Tibial artery (tissue), 4 donors: ENCODE data around the gene PPP1R13L.

ENCODE experiments used
- DNase-seq, 2 donors: peaks; one replicate each; pipeline ENCODE4 v3.0.0-alpha.2; 2019
- H3K27ac ChIP-seq, 2 donors: fragments of 200-600 bp; sonication (generic) in 1 of 2; 1 replicate in 1 of 2; 2 replicates in 1 of 2; pipeline ENCODE4 v1.5.1; 2018 to 2019; ENCODE audit warnings: mild to moderate bottlenecking in 1 of 2
- H3K27me3 ChIP-seq, 2 donors: fragments of 200-600 bp; sonication (generic) in 1 of 2; one replicate each; pipeline versions ENCODE4 v1.5.1 to v1.6.0; 2016 to 2019
- H3K36me3 ChIP-seq, 3 donors: fragments of 200-600 bp; sonication (generic) in 2 of 3; one replicate each; pipeline ENCODE4 v1.5.1; 2016 to 2019; ENCODE audit warnings: mild to moderate bottlenecking in 2 of 3
- H3K4me1 ChIP-seq, 4 donors: fragments of 200-600 bp; sonication (generic) in 2 of 4; 1 replicate in 3 of 4; 2 replicates in 1 of 4; pipeline ENCODE4 v1.5.1; 2016 to 2019
- H3K4me3 ChIP-seq, 2 donors: fragments of 200-600 bp; sonication (generic) in 1 of 2; 1 replicate in 1 of 2; 2 replicates in 1 of 2; pipeline ENCODE4 v1.5.1; 2018 to 2019; ENCODE audit warnings: mild to moderate bottlenecking in 2 of 2
- H3K9me3 ChIP-seq, 3 donors: fragments of 200-600 bp; sonication (generic) in 1 of 3; one replicate each; pipeline ENCODE4 v1.5.1; 2016 to 2019
- intact Hi-C: fragments of 100-400 bp; cut with DNase I; formaldehyde crosslinking; loops from one replicate; pipeline ENCODE4 v1.15.0; 2023; ENCODE audit warnings: low total_unique reads
- TF ChIP-seq, protein P1 (sequence below), 2 experiments: fragments of 200-600 bp in 1 of 2; fragments of 450-650 bp in 1 of 2; IDR thresholded peaks; one replicate each; pipeline ENCODE4 v1.5.1; 2017 to 2019; ENCODE audit warnings: antibody characterized with exemption in 2 of 2, mild to moderate bottlenecking in 1 of 2, moderate library complexity in 1 of 2

The PPP1R13L gene

GRCh38 chr19:45382426-45382825 lies 22.4 kb downstream of the PPP1R13L start:
- intact Hi-C loops = no loop called here
- DNase-seq = no peak
- Histone ChIP-seq H3K4me1 (peaks cover 0 to 13% (median 9%) of the 10 kb centered on the region in 4 donors), H3K27me3 (peaks cover 0 to 13% of the 10 kb centered on the region in 2 donors), H3K4me3 (no peak overlapping the region), H3K9me3 (no peaks in the 10 kb centered on the region), H3K36me3 (peaks cover 0 to 33% (median 0%) of the 10 kb centered on the region in 3 donors), H3K27ac (no peak overlapping the region)
- TF ChIP-seq, protein P1, sequence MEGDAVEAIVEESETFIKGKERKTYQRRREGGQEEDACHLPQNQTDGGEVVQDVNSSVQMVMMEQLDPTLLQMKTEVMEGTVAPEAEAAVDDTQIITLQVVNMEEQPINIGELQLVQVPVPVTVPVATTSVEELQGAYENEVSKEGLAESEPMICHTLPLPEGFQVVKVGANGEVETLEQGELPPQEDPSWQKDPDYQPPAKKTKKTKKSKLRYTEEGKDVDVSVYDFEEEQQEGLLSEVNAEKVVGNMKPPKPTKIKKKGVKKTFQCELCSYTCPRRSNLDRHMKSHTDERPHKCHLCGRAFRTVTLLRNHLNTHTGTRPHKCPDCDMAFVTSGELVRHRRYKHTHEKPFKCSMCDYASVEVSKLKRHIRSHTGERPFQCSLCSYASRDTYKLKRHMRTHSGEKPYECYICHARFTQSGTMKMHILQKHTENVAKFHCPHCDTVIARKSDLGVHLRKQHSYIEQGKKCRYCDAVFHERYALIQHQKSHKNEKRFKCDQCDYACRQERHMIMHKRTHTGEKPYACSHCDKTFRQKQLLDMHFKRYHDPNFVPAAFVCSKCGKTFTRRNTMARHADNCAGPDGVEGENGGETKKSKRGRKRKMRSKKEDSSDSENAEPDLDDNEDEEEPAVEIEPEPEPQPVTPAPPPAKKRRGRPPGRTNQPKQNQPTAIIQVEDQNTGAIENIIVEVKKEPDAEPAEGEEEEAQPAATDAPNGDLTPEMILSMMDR (IDR thresholded peaks at IDR 0.05) = no peak

DNA sequence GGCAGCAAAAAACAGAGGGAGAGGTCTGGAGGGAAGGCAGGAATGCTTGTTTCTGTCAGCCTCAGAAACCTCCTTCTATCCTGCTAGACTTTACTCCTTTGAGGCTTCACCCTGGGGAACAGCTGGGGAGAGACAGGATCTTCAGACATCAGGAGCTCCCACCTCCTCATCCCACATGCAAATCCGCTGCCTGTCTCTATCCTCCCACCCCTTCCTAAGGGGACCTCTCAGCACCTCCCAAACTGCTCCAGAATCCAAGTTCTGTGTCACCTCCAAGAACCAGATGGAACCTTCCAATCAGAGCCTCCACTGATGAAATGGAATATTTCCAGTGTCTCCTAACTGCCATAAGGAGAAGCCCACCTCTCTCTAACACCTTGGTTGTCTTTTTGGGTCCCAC lies 24.8 kb downstream of the PPP1R13L start:
- peaks cover 0 to 33% (median 0%) of the 10 kb centered on the region in 3 donors for H3K36me3 ChIP-seq
- no peak overlapping the region for H3K27ac ChIP-seq
- TF ChIP-seq, protein P1 (IDR thresholded peaks at IDR 0.05) = no peak
- no peaks in the 10 kb centered on the region for H3K9me3 ChIP-seq
- H3K27me3 ChIP-seq = peaks cover 0 to 2% of the 10 kb centered on the region in 2 donors
- peaks cover 0 to 10% (median 3%) of the 10 kb centered on the region in 4 donors for H3K4me1 ChIP-seq
- DNase-seq = no peak
- intact Hi-C loops = no loop called here
- no peak overlapping the region for H3K4me3 ChIP-seq

DNA sequence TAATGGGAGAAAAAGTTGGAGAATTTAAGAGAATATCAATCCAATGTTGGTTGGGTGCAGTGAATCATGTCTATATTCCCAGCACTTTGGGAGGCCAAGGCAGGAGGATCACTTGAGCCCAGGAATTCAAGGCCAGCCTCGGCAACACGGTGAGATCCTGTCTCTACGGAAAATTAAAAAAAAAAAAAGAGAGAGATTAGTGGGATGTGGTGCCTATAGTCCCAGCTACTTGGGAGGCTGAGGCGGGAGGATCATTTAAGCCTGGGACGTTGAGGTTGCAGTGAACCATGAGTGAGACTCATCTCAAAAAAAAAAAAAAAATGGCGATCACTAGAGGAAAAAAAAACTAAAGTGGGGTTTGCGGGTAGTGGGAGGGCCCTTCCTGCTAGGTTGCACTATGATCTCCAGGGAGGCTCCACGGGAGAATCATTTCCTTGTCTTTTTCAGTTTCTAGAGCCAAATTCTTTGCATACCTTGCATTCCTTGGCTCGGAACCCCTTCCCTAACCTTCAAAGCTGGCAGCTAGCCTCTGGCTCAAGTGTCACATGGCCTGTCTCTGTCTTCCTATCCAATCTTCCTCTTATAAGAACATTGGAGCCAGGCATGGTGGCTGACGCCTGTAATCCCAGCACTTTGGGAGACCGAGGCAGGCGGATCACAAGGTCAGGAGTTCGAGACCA lies 28.7 kb downstream of the PPP1R13L start:
- Histone ChIP-seq H3K27ac (no peak overlapping the region), H3K4me1 (peaks cover 0 to 11% (median 4%) of the 10 kb centered on the region in 4 donors), H3K4me3 (no peak overlapping the region), H3K27me3 (no peaks in the 10 kb centered on the region), H3K36me3 (peaks cover 0 to 14% (median 0%) of the 10 kb centered on the region in 3 donors), H3K9me3 (no peaks in the 10 kb centered on the region)
- intact Hi-C loops = no loop called here
- TF ChIP-seq, protein P1 (IDR thresholded peaks at IDR 0.05) = no peak
- DNase-seq = peak in 1 of 2 donors; percentile 37

DNA sequence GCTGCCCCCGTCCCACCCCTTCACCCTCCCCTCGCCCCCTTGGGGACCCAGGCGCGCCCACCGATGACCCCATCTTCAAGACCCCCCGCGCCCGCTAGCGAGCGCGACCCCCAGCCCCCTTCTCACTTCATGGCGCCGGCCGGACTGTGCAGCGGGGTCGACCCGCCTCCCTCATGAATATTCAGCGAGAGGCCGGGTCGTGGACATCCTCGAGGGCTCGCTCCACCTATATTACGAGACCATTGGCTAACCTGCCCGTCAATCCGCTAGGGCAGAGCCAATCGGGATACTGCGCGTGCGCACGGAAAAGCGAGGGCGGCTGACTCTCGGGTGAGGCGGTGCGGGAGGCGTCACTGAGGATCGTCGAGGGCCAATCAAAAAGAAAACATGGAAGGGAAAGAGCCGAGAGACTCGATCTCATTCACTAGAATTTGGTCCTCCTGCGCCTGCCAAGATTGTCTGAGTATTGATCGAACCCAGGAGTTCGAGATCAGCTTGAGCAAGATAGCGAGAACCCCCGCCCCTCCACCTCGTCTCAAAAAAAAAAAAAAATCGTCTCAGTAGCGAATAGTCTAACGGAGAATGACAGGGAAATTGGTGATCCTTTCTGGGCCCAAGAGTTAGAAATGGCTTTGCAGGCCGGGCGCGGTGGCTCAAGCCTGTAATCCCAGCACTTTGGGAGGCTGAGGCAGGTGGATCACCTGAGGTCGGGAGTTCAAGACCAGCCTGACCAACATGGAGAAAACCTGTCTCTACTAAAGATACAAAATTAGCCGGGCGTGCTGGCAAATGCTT lies 34.3 kb downstream of the PPP1R13L start, which contains the start of gene ERCC2:
Gene ERCC2, minus strand, starts transcription at position 164 of the 795 bp plus-strand sequence. Its CDS starts 33 bp downstream, at position 131.
- Histone ChIP-seq H3K36me3 (peaks cover 0 to 4% (median 0%) of the 10 kb centered on the region in 3 donors), H3K4me3 (peak within 1 kb of the TSS; percentile 65 to 77), H3K9me3 (no peaks in the 10 kb centered on the region), H3K27ac (peak within 1 kb of the TSS; percentile 65 to 73), H3K27me3 (no peaks in the 10 kb centered on the region), H3K4me1 (peaks cover 0 to 13% (median 4%) of the 10 kb centered on the region in 4 donors)
- TF ChIP-seq, protein P1 (IDR thresholded peaks at IDR 0.05) = no peak
- DNase-seq = peak; percentile 99
- intact Hi-C loops = no loop called here

DNA sequence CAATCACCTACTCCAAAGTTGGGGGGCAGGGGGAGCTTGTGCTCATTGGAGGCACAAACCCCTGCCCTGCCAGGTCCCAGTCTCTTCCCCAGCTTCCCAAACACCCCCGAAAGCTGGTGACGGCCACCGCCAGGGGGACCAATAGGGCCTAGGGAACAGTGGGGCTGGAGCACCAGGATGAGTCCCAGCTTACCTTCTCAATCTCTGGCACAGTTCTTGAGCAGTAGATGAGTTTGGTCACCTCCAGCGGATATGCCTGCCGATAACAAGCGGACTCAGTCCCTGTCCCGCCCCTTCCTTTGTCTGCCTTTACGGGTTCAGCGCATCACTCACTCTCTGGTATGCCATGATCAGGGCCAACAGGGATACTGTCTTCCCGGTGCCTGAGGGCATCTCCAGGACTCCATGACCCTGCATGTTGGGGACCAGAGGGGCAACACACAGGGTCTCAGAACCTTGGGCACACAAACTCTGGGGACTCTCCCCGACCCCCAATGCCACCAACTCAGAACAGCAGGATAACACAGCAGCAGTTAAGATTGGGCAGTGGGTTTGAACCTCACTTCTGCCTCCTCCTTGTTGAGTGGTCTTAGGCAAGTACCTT lies 36.0 kb downstream of the PPP1R13L start:
- TF ChIP-seq, protein P1 (IDR thresholded peaks at IDR 0.05) = no peak
- no peak overlapping the region for H3K27ac ChIP-seq
- no peak for DNase-seq
- no peak overlapping the region for H3K4me3 ChIP-seq
- intact Hi-C loops = no loop called here
- H3K36me3 ChIP-seq = peaks cover 0 to 20% (median 4%) of the 10 kb centered on the region in 3 donors
- H3K4me1 ChIP-seq = peaks cover 0 to 13% (median 4%) of the 10 kb centered on the region in 4 donors
- H3K9me3 ChIP-seq = no peaks in the 10 kb centered on the region
- no peaks in the 10 kb centered on the region for H3K27me3 ChIP-seq
